Measurements from ENCODE around the gene ZSWIM1. TPM values are rescaled to one million over a fixed set of nuclear protein-coding genes. Genes with fewer than 3 reads are reported as not detected.

Gene ZSWIM1
- total RNA-seq, 1 donor from 2014 or later: 15.1 TPM

DNA sequence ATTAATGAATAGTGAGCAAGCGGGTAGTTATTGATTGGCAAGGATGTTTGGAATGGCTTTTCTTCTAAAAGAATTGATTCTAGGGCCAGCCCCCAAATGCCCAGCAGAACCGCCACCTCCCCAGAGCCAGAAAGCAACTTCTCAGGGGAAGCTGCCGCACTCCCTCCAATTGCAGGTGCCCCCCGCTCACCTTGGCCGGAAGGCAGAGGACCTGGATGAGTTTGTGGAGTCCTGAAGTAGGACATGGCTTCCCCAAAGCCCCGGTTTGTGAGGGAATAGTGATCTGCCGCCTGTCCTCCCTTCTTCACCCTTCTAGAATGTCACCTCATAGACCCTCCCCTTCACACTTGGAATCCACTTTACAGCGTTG lies 6.3 kb downstream of the ZSWIM1 start, which contains the start of gene SPATA25:
TSS of gene SPATA25 (minus strand) at position 277 of the 370 bp plus-strand sequence. CDS start at position 245, 32 bp downstream.
- POLR2A ChIA-PET: no interaction called here

DNA sequence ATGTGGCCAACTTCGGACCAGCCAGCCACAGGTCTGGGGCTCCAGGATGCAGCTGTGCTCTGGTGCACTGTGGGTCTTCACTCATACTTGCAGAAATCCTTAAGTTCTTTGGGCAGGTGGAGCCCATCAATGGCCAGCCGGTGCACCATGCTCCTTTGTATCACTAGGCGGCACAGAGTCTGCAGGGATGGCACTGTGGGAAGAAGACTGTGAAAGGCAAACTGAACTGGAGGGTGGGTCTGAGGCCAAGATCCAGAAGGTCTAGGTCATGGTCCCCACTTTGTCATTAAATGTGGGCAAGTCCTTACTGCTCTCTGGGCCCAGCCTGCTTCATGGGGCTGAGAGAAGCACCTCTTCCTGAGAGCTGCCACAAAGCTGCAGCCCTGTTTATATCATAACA lies 7.7 kb downstream of the ZSWIM1 start:
- ChIA-PET CTCF (no interaction called here), POLR2A (interaction anchor here (5.6 kb wide), 1 partner anchor 47 kb away, joined by 84 read pairs; the partner anchor contains the start of gene PCIF1)
- TF ChIP-seq, protein P1, sequence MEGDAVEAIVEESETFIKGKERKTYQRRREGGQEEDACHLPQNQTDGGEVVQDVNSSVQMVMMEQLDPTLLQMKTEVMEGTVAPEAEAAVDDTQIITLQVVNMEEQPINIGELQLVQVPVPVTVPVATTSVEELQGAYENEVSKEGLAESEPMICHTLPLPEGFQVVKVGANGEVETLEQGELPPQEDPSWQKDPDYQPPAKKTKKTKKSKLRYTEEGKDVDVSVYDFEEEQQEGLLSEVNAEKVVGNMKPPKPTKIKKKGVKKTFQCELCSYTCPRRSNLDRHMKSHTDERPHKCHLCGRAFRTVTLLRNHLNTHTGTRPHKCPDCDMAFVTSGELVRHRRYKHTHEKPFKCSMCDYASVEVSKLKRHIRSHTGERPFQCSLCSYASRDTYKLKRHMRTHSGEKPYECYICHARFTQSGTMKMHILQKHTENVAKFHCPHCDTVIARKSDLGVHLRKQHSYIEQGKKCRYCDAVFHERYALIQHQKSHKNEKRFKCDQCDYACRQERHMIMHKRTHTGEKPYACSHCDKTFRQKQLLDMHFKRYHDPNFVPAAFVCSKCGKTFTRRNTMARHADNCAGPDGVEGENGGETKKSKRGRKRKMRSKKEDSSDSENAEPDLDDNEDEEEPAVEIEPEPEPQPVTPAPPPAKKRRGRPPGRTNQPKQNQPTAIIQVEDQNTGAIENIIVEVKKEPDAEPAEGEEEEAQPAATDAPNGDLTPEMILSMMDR (IDR thresholded peaks at IDR 0.05): no peak
- Mint-ChIP-seq H3K9me3 (no peaks in the 10 kb centered on the region), H3K4me3 (no peak overlapping the region), H3K36me3 (ENCODE audit: low read depth) (peaks cover 22% of the 10 kb centered on the region), H3K27ac (no peak overlapping the region), H3K27me3 (no peaks in the 10 kb centered on the region), H3K4me1 (peaks cover 36% of the 10 kb centered on the region)
- ATAC-seq (ENCODE audit: low read depth) (no peak), DNase-seq (no peak)
- intact Hi-C loops (cut with micrococcal nuclease): no loop called here

More for the DNA sequence above, 6.3 kb downstream of the ZSWIM1 start, which contains the start of gene SPATA25:
- Mint-ChIP-seq H3K36me3 (ENCODE audit: low read depth) (peaks cover 32% of the 10 kb centered on the region), H3K4me3 (no peak within 1 kb of the TSS), H3K27ac (no peak within 1 kb of the TSS), H3K27me3 (no peaks in the 10 kb centered on the region), H3K4me1 (peaks cover 38% of the 10 kb centered on the region), H3K9me3 (no peaks in the 10 kb centered on the region)
- intact Hi-C loops (cut with micrococcal nuclease): no loop called here
- TF ChIP-seq, protein P1 (IDR thresholded peaks at IDR 0.05): no peak
- CTCF ChIA-PET: no interaction called here
- no peak for DNase-seq
- ATAC-seq (ENCODE audit: low read depth): no peak

DNA sequence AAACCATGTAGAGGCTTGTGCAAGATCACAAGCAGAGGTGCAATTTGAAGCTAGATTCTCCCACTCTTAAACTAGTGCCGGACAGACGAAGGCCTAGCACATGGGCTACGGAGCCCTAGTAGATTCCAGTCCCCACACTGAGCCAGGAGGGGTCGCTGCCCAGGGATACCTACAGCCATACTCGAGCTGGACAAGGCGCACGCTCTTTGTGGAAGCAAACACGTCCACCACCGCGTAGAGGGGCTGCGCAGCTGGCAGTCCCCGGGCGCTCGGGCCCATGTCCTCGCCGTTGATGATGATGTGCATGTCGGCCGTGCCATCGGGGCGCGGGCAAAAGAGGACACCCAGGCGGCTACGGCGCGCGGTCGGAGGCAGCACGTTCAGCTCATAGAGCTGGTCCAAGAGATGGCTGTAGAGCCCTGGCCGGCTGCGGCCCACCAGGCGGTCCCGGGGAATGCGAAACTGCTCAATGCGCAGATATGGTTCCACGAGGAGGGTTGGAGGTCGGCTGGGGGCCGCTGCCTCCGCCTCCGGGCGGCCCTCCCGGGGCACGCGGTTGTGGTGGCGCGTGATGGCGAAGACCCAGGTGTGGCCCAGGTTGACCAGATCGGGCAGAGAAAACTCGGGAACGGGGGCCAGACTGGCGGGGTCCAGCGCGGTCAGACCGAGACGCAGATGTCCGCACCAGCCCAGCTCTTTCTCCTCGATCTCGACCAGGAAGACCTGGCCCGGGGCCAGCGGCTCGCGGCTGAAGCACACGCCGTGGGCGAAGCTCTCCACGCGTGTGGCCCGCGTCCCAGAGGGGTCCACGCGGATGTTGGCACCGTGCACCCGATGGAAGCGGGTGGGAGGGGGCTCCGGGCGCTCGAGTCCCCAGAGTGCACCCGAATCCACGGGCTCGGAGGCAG lies 9.3 kb downstream of the ZSWIM1 start:
- Mint-ChIP-seq H3K4me3 (peak overlapping the region; percentile 93), H3K27me3 (no peaks in the 10 kb centered on the region), H3K36me3 (ENCODE audit: low read depth) (peaks cover 29% of the 10 kb centered on the region), H3K9me3 (no peaks in the 10 kb centered on the region), H3K4me1 (peaks cover 31% of the 10 kb centered on the region), H3K27ac (peak overlapping the region; percentile 44)
- CTCF ChIA-PET: interaction anchor here (0.7 to 3.7 kb wide), 10 partner anchors 9 to 91 kb away, joined by 3 to 15 read pairs (median 4); partner anchors contain the start of genes PCIF1, ZNF335 and ZSWIM1
- intact Hi-C loops (cut with micrococcal nuclease): loop anchor here (1.0 to 5.0 kb wide), 2 partner anchors 58 to 73 kb away; partner anchors contain the start of gene SNX21
- ATAC-seq (ENCODE audit: low read depth) (peak; percentile 30), DNase-seq (peak; percentile 39)
- TF ChIP-seq, protein P1 (IDR thresholded peaks at IDR 0.05): no peak
- POLR2A ChIA-PET: interaction anchor here (0.6 to 5.6 kb wide), 14 partner anchors 9 to 517 kb away, joined by 3 to 84 read pairs (median 3); partner anchors contain the start of genes PCIF1 and ZSWIM1

DNA sequence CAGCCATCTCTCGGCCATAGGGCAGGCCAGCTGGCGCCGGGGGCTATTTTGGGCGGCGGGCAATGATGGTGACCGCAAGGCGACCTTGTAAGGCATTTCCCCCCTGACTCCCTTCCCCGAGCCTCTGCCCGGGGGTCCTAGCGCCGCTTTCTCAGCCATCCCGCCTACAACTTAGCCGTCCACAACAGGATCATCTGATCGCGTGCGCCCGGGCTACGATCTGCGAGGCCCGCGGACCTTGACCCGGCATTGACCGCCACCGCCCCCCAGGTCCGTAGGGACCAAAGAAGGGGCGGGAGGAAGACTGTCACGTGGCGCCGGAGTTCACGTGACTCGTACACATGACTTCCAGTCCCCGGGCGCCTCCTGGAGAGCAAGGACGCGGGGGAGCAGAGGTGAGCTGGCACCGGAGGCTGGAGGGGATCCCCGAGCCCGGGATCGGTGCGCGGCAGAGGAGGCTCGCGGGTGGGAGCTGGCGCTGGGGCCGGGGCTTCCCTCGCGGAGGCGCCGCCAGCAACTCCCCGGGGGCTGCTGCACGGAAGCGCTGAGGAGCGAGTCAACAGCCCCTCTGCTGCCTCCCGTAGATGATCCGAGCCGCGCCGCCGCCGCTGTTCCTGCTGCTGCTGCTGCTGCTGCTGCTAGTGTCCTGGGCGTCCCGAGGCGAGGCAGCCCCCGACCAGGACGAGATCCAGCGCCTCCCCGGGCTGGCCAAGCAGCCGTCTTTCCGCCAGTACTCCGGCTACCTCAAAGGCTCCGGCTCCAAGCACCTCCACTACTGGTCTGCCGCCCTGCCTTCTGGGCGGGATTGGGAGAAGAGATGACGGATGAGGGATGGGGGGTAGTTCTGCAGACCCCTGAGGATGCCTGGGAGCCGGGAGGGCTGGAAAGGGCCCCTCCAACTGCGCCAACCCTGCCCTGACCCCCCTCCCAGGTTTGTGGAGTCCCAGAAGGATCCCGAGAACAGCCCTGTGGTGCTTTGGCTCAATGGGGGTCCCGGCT lies 10.3 kb downstream of the ZSWIM1 start, which contains the start of the genes CTSA and NEURL2:
TSS of gene CTSA (plus strand) at position 351 of the 999 bp plus-strand sequence. CDS start at position 585, 234 bp downstream.
TSS of gene NEURL2 (minus strand) at position 224 of the 999 bp plus-strand sequence. CDS start at position 7, 217 bp downstream.
- H3K4me3 Mint-ChIP-seq: peak within 1 kb of the TSS; percentile 93
- H3K9me3 Mint-ChIP-seq: no peaks in the 10 kb centered on the region
- ChIA-PET CTCF (interaction anchor here (1.1 to 3.7 kb wide), 5 partner anchors 10 to 92 kb away, joined by 3 to 15 read pairs (median 9); partner anchors contain the start of genes PCIF1, ZNF335 and ZSWIM1), POLR2A (interaction anchor here (0.8 to 5.6 kb wide), 10 partner anchors 10 to 81 kb away, joined by 3 to 84 read pairs (median 7); partner anchors contain the start of genes PCIF1 and ZSWIM1)
- peak; percentile 87 for ATAC-seq (ENCODE audit: low read depth)
- H3K27ac Mint-ChIP-seq: peak within 1 kb of the TSS; percentile 87
- peaks cover 29% of the 10 kb centered on the region for H3K36me3 Mint-ChIP-seq (ENCODE audit: low read depth)
- H3K4me1 Mint-ChIP-seq: peaks cover 30% of the 10 kb centered on the region
- TF ChIP-seq, protein P1 (IDR thresholded peaks at IDR 0.05): no peak
- DNase-seq: peak; percentile 86
- no peaks in the 10 kb centered on the region for H3K27me3 Mint-ChIP-seq
- intact Hi-C loops (cut with micrococcal nuclease): loop anchor here (1.0 to 5.0 kb wide), 7 partner anchors 10 to 80 kb away; partner anchors contain the start of genes ACOT8, SNX21, ZSWIM1 and ZSWIM3
